OCI-LY1 (cell line): ENCODE data around the gene ARHGDIB.

Experiments used
- CTCF ChIP-seq: fragments of 200-600 bp; sonication (generic), shearing (Covaris generic); IDR thresholded peaks from 2 replicates; pipeline ENCODE4 v1.5.1; 2017; ENCODE audit warnings: mild to moderate bottlenecking, antibody characterized with exemption, low read length, moderate library complexity, mixed read lengths
- EZH2 ChIP-seq: fragments of 200-600 bp; sonication (generic), shearing (Covaris generic); IDR thresholded peaks from 2 replicates; pipeline ENCODE4 v1.8.0; 2017; ENCODE audit warnings: borderline replicate concordance, mixed run types, mild to moderate bottlenecking, antibody characterized with exemption, low read length, moderate library complexity, mixed read lengths

DNA sequence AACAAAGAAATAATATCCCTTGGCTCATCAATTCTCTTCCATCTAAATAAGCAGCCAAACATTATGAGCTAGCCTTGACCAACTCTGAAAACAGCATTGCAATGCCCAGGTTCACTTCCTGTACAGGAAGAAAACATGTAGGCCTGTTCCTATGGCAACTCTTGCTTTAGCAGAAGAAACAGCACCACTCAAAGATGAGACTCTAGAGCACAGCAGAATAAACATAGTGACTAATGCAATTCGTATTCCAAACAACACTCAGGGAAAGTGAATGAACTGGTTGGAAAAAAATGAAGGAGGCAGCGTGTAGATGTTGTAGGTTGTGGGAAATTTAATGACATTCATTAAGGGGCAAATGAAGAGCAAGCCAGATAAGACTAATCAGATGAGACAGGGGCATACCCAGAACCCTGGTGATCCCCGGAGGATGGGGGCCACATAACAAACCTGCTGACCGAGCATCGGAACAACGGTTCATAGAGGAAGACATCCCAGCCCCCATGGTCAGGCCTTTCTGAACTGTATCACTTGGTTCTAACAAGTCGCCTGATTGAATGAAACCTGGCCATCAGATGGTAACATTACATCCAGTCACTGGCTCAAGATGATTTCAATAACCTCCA lies 9.0 kb downstream of the ARHGDIB start:
- TF ChIP-seq CTCF (no peak), EZH2 (no peak)
